ENCODE results near the gene PTGR3. TPM values are rescaled to one million over a fixed set of nuclear protein-coding genes. Genes with fewer than 3 reads are reported as not detected.

The PTGR3 gene
- total RNA-seq, 3 donors from 2014 or later = 47.6 to 61.4 (median 57.1) TPM

GRCh38 chr18:75183524-75183923, 25.4 kb downstream of the PTGR3 start:
- no peaks in the 10 kb centered on the region for H3K9me3 ChIP-seq
- TF ChIP-seq CTCF (IDR thresholded peaks at IDR 0.05) = no peak
- no peak for ATAC-seq
- H3K4me1 ChIP-seq (ENCODE audit: low read depth) = no peaks in the 10 kb centered on the region
- no peak overlapping the region for H3K4me3 ChIP-seq
- DNase-seq = no peak
- intact Hi-C loops (cut with DNase I, micrococcal nuclease) = no loop called here
- no peaks in the 10 kb centered on the region for H3K36me3 ChIP-seq (ENCODE audit: low read depth)

GRCh38 chr18:75179819-75180600, 28.9 kb downstream of the PTGR3 start:
- ATAC-seq = no peak
- intact Hi-C loops (cut with DNase I, micrococcal nuclease) = no loop called here
- H3K9me3 ChIP-seq = no peaks in the 10 kb centered on the region
- TF ChIP-seq CTCF (IDR thresholded peaks at IDR 0.05) = no peak
- no peak for DNase-seq
- no peak overlapping the region for H3K4me3 ChIP-seq
- H3K36me3 ChIP-seq (ENCODE audit: low read depth) = no peaks in the 10 kb centered on the region
- H3K4me1 ChIP-seq (ENCODE audit: low read depth) = no peaks in the 10 kb centered on the region

- H3K4me1 ChIP-seq (ENCODE audit: low read depth) = no peaks in the 10 kb centered on the region
- no peak for ATAC-seq
- intact Hi-C loops (cut with DNase I, micrococcal nuclease) = no loop called here
These were observed 30.6 kb downstream of the PTGR3 start for GRCh38 chr18:75178376-75178775.

GRCh38 chr18:75176849-75177248, 32.1 kb downstream of the PTGR3 start:
- no peak for TF ChIP-seq CTCF (IDR thresholded peaks at IDR 0.05)
- ATAC-seq (no peak), DNase-seq (no peak)
- no peaks in the 10 kb centered on the region for H3K36me3 ChIP-seq (ENCODE audit: low read depth)
- H3K4me1 ChIP-seq (ENCODE audit: low read depth) = no peaks in the 10 kb centered on the region
- intact Hi-C loops (cut with DNase I, micrococcal nuclease) = no loop called here
- H3K4me3 ChIP-seq = no peak overlapping the region
- no peaks in the 10 kb centered on the region for H3K9me3 ChIP-seq

More at GRCh38 chr18:75178376-75178775, 30.6 kb downstream of the PTGR3 start:
- no peak for TF ChIP-seq CTCF (IDR thresholded peaks at IDR 0.05)
- Histone ChIP-seq H3K9me3 (no peaks in the 10 kb centered on the region), H3K36me3 (ENCODE audit: low read depth) (no peaks in the 10 kb centered on the region), H3K4me3 (no peak overlapping the region)
- DNase-seq = no peak

GRCh38 chr18:75173738-75174137, 35.2 kb downstream of the PTGR3 start:
- Histone ChIP-seq H3K4me3 (no peak overlapping the region), H3K9me3 (no peaks in the 10 kb centered on the region), H3K36me3 (ENCODE audit: low read depth) (no peaks in the 10 kb centered on the region), H3K4me1 (ENCODE audit: low read depth) (no peaks in the 10 kb centered on the region)
- ATAC-seq = no peak
- intact Hi-C loops (cut with DNase I, micrococcal nuclease) = no loop called here
- no peak for DNase-seq
- no peak for TF ChIP-seq CTCF (IDR thresholded peaks at IDR 0.05)
